Subcutaneous abdominal adipose tissue (tissue), 5 donors: ENCODE data around the gene GPN2.
"Not testable (repeated sequence)": the region's sequence is repeated elsewhere in the genome, so short reads cannot be mapped to it uniquely, and the experiment has no call there.

ENCODE experiments used
- H3K27ac ChIP-seq: one replicate; pipeline ENCODE4 v1.7.0; 2013; ENCODE audit warnings: low read depth, mild to moderate bottlenecking, inconsistent platforms, low read length, moderate library complexity
- H3K27me3 ChIP-seq, 5 donors: one replicate each; pipeline ENCODE4 v1.7.0; 2013; ENCODE audit warnings: low read length in 5 of 5, inconsistent platforms in 1 of 5; ENCODE audit not compliant: control insufficient read depth in 5 of 5, insufficient read depth in 4 of 5
- H3K36me3 ChIP-seq, 5 donors: one replicate each; pipeline ENCODE4 v1.7.0; 2013; ENCODE audit warnings: low read length in 5 of 5; ENCODE audit not compliant: control insufficient read depth in 5 of 5, insufficient read depth in 5 of 5
- H3K4me1 ChIP-seq, 5 donors: one replicate each; pipeline ENCODE4 v1.7.0; 2013; ENCODE audit warnings: low read length in 5 of 5, mild to moderate bottlenecking in 3 of 5, moderate library complexity in 1 of 5; ENCODE audit not compliant: control insufficient read depth in 5 of 5, insufficient read depth in 5 of 5
- H3K4me3 ChIP-seq, 5 donors: one replicate each; pipeline ENCODE4 v1.7.0; 2013; ENCODE audit warnings: low read length in 5 of 5, low read depth in 1 of 5
- H3K9ac ChIP-seq, 5 donors: one replicate each; pipeline ENCODE4 v1.7.0; 2013; ENCODE audit warnings: low read length in 5 of 5, mild to moderate bottlenecking in 4 of 5, moderate library complexity in 3 of 5
- H3K9me3 ChIP-seq, 5 donors: one replicate each; pipeline ENCODE4 v1.7.0; 2013; ENCODE audit warnings: low read length in 5 of 5; ENCODE audit not compliant: control insufficient read depth in 5 of 5
- donor health status: healthy.
- donor health status: healthy.
- donor health status: healthy.
- donor health status: healthy.
- donor health status: healthy.

The GPN2 gene

DNA sequence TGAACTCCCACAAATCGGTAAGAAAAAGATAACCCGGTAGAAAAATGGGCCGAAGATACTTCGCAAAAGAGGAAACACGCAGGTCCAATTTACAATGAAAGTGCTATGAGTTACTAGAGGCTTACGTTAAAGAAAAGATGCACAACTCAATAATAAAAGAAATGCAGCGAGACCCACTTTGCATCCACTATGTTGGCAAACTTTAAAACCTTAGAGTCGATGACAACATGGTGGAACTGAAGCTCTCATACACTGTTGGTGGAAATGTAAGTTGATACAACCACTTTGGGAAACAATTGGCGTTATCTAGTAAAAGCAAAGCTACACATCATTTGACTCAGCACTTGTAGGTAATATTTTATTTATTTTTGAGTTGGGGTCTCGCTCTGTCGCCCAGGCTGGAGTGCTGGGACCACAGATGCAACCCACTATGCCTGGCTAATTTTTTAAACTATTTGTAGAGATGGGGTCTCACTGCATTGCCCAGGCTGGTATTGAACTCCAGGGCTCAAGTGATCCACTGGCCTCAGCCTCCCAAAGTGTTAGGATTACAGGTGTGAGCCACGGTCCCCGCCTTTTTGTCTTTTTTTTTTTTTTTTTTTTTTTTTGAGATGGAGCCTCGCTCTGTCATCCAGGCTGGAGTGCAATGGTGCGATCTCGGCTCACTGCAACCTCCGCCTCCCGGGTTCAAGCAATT lies 10.9 kb upstream of the GPN2 start:
- H3K4me3 ChIP-seq, result peak overlapping the region; percentile 79 to 98 (median 86)
- H3K4me1 ChIP-seq, result peaks cover 7 to 23% (median 20%) of the 10 kb centered on the region in 5 donors
- H3K27ac ChIP-seq, result peak overlapping the region; percentile 82
- peak overlapping the region in 4 of 5 donors; percentile 88 to 99 (median 90) for H3K9ac ChIP-seq
- peaks cover 0 to 18% (median 11%) of the 10 kb centered on the region in 5 donors for H3K36me3 ChIP-seq
- no peaks in the 10 kb centered on the region for H3K9me3 ChIP-seq
- H3K27me3 ChIP-seq, result no peaks in the 10 kb centered on the region

- H3K9ac ChIP-seq, result peak within 1 kb of the TSS; percentile 88 to 99 (median 90)
- H3K27me3 ChIP-seq, result no peaks in the 10 kb centered on the region
- H3K4me1 ChIP-seq, result peaks cover 7 to 23% (median 20%) of the 10 kb centered on the region in 5 donors
- H3K4me3 ChIP-seq, result peak within 1 kb of the TSS; percentile 79 to 98 (median 86)
- no peaks in the 10 kb centered on the region for H3K9me3 ChIP-seq
- H3K36me3 ChIP-seq, result peaks cover 0 to 25% (median 16%) of the 10 kb centered on the region in 5 donors
- peak within 1 kb of the TSS; percentile 82 for H3K27ac ChIP-seq
Observed at GRCh38 chr1:26900001-26900814, 10.1 kb upstream of the GPN2 start, which contains the start of gene GPATCH3. Gene GPATCH3, minus strand, starts transcription at chr1:26900467. Its CDS starts 25 bp downstream, at chr1:26900442.

- H3K4me3 ChIP-seq, result no peak overlapping the region
- H3K36me3 ChIP-seq, result peaks cover 5 to 52% (median 40%) of the 10 kb centered on the region in 5 donors
- no peaks in the 10 kb centered on the region for H3K9me3 ChIP-seq
- no peak overlapping the region for H3K27ac ChIP-seq
- no peak overlapping the region for H3K9ac ChIP-seq
- H3K27me3 ChIP-seq, result no peaks in the 10 kb centered on the region
- H3K4me1 ChIP-seq, result peaks cover 7 to 23% (median 20%) of the 10 kb centered on the region in 5 donors
Observed at GRCh38 chr1:26897351-26897750, 7.3 kb upstream of the GPN2 start.

DNA sequence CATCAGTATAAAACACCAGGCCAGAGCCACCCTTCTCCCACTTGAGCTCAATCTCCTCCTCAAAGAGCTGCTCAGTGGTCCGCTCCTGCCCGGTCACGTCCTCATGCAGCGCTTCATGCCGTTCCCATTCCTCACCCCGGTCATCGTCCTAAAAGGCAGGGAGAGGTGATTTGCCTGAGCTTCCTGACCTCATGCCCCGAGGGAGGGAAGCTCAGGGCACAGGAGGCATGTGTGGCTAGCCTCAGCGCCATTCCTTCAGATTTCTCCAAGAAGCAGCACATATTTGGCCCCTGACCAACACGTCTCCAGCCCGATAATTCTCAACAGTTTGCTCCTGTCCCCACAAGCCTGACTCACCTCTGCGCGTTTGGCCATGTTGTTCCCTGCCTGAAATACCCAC lies 4.2 kb upstream of the GPN2 start:
- Histone ChIP-seq H3K9me3 (no peaks in the 10 kb centered on the region), H3K4me3 (no peak overlapping the region), H3K4me1 (peaks cover 3 to 20% (median 19%) of the 10 kb centered on the region in 5 donors), H3K27me3 (no peaks in the 10 kb centered on the region), H3K27ac (no peak overlapping the region), H3K9ac (no peak overlapping the region), H3K36me3 (peaks cover 5 to 59% (median 44%) of the 10 kb centered on the region in 5 donors)

- Histone ChIP-seq H3K4me1 (peaks cover 0 to 22% (median 20%) of the 10 kb centered on the region in 5 donors), H3K27me3 (no peaks in the 10 kb centered on the region), H3K9ac (peak overlapping the region; percentile 97 to 100 (median 97)), H3K4me3 (peak overlapping the region; percentile 59 to 99 (median 91)), H3K36me3 (peaks cover 8 to 62% (median 52%) of the 10 kb centered on the region in 5 donors), H3K27ac (peak overlapping the region; percentile 91), H3K9me3 (no peaks in the 10 kb centered on the region)
Observed at GRCh38 chr1:26890467-26890796, 349 bp upstream of the GPN2 start.

GRCh38 chr1:26888231-26888630 lies 1.9 kb downstream of the GPN2 start:
- Histone ChIP-seq H3K36me3 (peaks cover 14 to 64% (median 56%) of the 10 kb centered on the region in 5 donors), H3K9ac (peak overlapping the region in 2 of 5 donors; percentile 97 to 100), H3K4me3 (no peak overlapping the region), H3K27me3 (no peaks in the 10 kb centered on the region), H3K27ac (no peak overlapping the region), H3K4me1 (peaks cover 0 to 22% (median 20%) of the 10 kb centered on the region in 5 donors), H3K9me3 (no peaks in the 10 kb centered on the region)

- Histone ChIP-seq H3K4me1 (peaks cover 0 to 22% (median 20%) of the 10 kb centered on the region in 5 donors), H3K27ac (no peak overlapping the region), H3K4me3 (no peak overlapping the region), H3K9ac (no peak overlapping the region), H3K36me3 (peaks cover 15 to 64% (median 56%) of the 10 kb centered on the region in 5 donors), H3K27me3 (no peaks in the 10 kb centered on the region), H3K9me3 (no peaks in the 10 kb centered on the region)
Observed at GRCh38 chr1:26887125-26887524, 3.0 kb downstream of the GPN2 start.

GRCh38 chr1:26882696-26883463 lies 7.2 kb downstream of the GPN2 start:
- no peak overlapping the region for H3K9ac ChIP-seq
- no peak overlapping the region for H3K27ac ChIP-seq
- H3K4me3 ChIP-seq, result no peak overlapping the region
- peaks cover 23 to 87% (median 72%) of the 10 kb centered on the region in 5 donors for H3K36me3 ChIP-seq
- no peaks in the 10 kb centered on the region for H3K9me3 ChIP-seq
- H3K27me3 ChIP-seq, result no peaks in the 10 kb centered on the region
- H3K4me1 ChIP-seq, result peaks cover 0 to under 1% (median 0%) of the 10 kb centered on the region in 5 donors

- H3K27me3 ChIP-seq, H3K27ac ChIP-seq: not testable (repeated sequence)
- H3K36me3 ChIP-seq, result peaks cover 23 to 86% (median 78%) of the 10 kb centered on the region in 5 donors
Observed at GRCh38 chr1:26881611-26882010, 8.5 kb downstream of the GPN2 start.

More at GRCh38 chr1:26881611-26882010, 8.5 kb downstream of the GPN2 start:
- not testable (repeated sequence) for H3K4me3 ChIP-seq, H3K9me3 ChIP-seq, H3K9ac ChIP-seq, H3K4me1 ChIP-seq
